HG02678 (cell line): ENCODE results near the gene PXT1.
"Not testable (repeated sequence)": the region's sequence is repeated elsewhere in the genome, so short reads cannot be mapped to it uniquely, and the experiment has no call there.

Experiments
- ATAC-seq: cut with Tn5 transposase; IDR thresholded peaks from one replicate; pipeline ENCODE4 v1.9.1; 2021; ENCODE audit warnings: mild to moderate bottlenecking, moderate library complexity; ENCODE audit not compliant: unreplicated experiment

PXT1 gene, protein sequence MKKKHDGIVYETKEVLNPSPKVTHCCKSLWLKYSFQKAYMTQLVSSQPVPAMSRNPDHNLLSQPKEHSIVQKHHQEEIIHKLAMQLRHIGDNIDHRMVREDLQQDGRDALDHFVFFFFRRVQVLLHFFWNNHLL

DNA sequence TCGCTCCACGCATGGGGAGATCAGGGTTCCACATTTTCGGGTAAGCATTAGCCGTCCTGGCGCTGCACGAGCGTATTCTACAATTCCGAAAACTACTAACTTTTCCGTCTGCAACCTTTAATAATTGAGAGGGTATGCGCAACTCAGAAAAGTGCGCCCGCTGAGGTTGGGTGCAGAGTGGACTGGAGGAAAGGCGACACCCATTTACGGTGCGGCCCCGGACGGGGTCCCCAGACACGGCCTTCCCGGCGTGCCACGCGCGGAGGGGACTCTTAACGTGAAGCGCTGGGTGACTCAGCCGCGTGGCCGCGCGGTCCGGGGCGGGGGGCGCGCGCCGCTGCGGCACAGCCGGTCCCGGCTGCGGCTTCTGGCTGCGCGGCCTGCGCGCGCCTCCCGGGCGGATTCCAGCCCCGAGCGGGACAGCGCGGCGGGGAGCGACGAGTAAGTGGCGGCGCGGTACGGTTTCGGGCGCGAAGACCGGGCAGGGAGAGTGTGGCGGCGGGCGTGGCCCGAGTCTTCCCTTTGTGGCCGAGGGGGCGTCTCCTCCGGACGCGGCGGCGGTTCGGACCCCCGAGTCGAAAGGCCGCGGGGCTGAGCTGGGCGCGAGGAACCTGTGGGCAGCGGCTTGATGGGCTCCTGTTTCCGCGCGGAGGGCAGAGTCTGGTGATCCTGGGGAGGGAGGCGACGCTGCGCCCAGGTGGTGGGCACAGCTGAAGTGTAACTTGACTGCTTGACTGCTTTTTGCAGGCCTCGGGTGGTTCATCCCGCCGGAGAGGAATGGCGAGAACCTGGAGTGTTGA is at the start of gene PXT1, which contains the start of gene KCTD20:
Gene PXT1 (minus strand): TSS at position 184 of the 800 bp plus-strand sequence. CDS start 16,772 bp downstream, outside the sequence.
Gene KCTD20 (plus strand): TSS at position 330 of the 800 bp plus-strand sequence. CDS start 27,098 bp downstream, outside the sequence.
- peak; percentile 86 for ATAC-seq

DNA sequence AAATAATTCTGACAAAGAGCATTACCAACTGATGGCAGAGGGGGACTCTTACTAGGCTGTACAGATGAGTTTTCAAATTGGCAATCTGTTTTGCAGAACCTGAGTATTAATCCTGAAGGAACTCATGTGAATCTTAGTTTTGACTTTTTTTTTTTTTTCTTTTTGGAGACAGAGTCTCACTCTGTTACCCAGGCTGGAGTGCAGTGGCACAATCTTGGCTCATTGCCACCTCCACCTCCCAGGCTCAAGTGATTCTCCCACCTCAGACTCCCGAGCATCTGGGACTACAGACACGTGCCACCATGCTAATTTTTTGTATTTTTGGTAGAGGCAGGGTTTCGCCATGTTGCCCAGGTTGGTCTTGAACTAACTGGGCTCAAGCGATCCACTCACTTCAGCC is 49.4 kb upstream of the PXT1 start:
- no peak for ATAC-seq

DNA sequence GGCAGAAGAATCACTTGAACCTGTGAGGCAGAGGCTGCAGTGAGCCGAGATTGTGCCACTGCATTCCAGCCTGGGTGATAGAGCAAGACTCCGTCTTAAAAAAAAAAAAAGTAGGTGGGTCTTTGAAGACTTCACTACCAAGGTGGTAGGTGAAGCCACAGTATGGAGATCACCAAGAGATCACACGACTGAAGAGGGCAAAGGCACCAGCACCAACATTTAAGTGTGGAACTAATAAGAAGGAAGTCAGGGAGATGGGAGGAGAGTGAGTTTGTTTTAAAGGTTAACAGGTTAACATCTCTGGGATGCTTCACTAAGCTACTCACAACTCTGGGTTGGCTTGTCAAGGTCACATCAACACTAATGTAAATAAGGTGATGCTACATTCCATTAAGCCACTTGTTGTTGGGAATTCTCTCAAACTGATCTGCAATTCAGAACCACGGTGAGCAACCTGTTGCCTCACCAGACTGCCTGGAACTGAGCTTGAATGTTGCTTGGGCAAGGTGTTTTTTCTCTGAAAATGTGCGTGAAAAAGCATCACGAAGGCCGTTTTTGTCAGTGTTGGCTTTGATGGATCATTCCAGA is 48.8 kb upstream of the PXT1 start:
- no peak for ATAC-seq

DNA sequence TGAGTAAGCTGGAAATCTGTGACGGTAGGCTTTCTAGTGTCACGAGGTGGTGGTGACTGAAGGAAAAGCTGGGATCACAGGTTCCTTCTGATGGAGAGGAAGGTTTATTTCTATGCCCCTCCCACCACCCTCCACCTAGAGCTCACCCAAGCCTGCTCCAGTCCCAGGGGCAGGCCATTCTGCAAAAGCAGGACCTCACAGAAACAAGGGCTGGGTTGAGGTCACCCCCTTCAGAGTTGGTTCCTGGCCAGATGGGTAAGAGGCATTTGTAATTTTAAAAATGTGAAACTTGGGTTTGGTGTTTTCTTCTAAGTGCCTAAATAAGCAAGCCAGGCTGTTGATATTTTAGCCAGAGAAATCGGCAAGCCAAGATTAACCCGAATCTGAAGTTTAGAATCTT is 46.8 kb upstream of the PXT1 start:
- no peak for ATAC-seq

DNA sequence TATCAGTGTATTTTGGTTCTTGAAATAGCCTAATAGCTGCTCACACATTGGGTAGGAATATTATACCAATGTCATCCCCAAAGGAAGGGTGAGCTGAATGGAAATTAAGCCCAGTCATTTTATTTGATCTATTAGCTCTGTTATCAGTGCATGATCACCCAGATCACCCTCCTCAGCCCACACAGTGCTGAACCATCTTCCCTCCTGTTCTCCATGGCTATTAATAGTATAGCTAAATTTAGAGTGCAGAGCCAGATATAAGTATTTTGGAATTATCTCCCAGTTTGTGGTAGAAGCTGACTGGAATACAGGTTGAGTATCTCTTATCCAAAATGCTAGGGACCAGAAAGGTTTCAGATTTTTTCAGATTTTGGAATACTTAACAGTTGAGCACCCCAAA is 45.6 kb upstream of the PXT1 start:
- no peak for ATAC-seq

DNA sequence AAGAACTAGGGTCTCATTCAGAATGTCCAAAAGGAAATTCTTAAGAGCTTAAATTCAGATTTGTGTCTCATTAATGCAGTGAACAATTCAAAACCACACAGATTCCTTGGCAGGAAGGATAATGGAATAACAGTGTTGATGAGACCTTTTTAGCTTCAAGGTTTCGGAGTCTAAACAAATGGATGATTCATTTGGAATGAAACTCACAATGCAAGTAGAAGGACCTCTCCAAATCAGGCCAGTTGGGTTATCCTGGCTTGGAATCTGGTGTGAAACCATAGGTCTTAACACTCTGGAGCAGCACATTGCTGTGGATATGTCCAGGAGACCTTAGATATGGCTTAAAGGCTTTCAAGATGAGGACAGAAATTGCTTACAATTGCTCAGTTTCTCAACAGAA is 45.0 kb upstream of the PXT1 start:
- no peak for ATAC-seq

DNA sequence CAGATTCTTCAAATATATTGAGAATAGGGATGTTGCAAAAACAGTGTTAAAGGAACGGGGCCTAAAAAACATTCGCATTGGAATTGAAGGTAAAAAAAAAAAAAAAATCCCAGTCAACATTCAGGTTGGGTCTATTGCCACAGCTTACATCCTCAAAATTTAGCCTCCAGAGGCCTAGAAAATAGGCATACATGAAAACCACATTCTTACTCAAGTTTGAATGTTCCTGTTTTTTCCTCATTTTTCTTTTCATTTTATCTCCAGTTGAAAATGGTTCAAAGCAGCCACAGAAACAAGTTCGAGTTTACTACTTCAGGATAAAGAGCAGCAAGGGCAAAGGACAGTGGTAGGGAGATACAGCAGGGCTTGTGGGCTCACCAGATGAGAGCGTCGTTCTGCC is 42.1 kb upstream of the PXT1 start:
- ATAC-seq: no peak

DNA sequence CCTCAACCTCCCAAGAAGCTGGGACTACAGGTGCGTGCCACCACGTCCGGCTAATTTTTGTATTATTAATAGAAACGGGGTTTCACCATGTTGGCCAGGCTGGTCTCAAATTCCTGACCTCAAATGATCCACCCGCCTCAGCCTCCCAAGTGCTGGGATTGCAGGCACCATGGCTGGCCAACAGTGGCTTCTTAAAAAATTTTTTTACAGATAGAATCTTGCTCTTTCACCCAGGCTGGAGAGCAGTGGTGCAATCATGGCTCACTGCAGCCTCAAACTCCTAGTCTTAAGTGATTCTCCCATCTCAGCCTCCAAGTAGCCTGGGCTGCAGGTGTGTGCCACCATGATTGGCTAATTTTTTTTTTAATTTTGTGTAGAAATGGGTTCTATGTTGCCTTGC is 40.7 kb upstream of the PXT1 start:
- not testable (repeated sequence) for ATAC-seq

DNA sequence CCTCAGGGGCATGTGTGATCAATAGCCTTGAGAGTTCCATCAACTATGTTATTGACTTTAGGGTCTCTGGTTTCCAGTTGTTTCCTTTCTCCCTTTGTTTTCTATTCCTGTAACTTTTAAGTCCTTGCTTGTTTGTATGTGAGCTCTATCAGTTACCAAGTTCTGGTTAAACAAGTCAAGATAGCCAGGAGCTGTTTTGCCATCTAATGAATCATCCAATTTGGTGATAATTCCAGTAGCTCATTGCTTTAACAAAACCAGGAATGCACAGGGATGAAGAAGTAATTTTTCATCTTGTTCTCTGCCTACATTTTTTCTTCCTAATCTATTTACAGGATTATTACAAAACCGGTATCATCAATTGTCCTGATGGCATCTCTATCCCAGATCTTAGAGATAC is 36.6 kb upstream of the PXT1 start:
- no peak for ATAC-seq

DNA sequence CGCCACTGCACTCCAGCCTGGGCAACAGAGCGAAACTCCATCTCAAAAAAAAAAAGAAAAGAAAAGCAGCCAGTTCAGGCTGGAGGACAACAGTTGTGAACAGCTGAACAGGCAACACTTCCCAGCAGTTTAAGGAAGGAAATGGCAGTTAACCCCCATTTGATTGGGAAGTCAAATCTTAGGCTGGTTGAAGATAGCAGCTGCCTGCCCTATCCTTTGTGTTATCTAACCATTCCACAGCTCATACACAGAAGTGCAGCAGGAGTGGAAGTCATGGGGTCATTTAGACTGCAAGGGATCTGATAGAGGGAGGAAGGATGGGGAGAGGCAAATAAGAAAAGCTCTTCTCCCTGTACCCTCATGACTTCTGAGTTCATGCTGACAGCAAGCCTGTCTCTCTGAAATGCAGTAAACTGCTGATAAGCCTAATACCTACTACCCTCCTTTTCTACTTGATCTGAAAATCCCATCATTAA is 35.4 kb upstream of the PXT1 start:
- no peak for ATAC-seq

DNA sequence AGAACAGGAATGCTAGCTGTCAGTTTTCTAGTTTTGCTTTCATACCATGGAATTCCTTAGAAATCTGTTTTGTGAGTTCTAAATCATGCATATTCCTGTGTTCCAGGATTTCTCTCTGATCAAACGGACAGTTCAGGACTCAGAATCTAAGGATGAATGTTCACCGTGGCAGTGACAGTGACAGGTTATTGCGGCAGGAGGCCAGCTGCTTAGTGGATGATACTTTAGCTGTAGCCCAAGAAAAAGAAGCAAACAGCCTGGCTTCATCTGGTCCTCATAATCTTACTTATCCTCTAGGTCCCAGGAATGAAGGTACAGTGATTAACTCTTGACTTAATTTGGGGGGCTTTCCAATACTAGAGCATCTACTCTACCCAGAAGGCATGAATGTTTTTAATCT is 27.3 kb upstream of the PXT1 start:
- no peak for ATAC-seq

DNA sequence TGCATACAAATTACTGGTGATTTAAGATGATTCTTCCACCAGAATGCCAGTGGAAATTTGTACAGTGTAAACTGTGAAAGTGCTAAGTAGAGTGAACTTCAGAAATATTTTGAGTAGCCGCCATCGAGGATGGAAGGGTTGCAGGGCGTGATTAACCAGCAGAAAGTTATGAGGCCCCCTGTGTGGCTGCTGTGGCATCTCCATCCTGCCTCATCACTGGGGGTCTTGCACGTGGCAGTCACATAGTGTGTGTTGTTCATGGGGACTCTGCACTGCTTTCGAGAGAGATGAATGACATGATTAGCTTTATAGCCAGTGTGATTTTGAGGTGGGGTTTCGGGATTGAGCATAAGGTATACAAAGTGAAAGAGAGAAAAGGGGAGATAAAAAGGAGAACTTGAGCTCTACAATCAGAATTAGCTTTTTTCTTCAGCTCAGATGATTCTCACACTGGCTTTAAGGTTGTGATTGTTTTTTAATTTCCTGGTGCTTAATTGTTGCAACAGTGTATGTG is 26.6 kb upstream of the PXT1 start:
- ATAC-seq: no peak

DNA sequence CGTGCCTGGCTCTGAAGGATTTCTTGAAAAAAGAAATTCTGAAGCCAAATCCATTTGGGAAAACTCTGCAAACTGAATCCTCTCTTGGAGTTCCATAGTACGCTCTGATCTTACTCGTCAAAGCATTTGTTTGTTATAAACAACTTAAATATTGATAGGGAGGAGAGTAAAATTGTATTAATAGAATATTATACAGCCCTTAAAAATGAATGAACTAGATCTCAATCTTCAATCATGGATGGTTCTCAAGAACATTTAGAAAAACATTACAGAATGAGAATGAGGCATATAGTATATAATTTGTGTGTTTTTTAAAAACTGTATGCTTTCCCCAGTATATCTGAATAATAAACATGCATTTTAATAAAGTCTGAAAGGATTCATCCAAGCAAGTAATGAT is 25.0 kb upstream of the PXT1 start:
- ATAC-seq: no peak

DNA sequence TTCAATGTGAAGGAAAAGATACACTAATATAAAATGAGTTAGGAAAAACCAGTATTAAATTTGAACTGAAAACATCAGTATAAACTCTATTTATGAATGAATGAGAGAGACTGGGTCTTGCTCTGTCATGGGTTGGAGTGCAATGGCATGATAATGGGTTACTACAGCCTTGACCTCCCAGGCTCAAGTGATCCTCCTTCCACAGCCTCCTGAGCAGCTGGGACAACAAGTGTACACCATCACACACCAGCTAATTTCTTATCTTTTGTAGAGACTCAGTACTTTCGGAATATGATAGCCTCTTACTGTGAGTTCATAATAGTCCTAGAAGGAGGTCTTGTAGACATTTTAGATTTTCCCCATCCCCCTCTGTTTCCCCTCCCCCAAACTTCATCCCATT is 21.6 kb upstream of the PXT1 start:
- ATAC-seq: no peak

DNA sequence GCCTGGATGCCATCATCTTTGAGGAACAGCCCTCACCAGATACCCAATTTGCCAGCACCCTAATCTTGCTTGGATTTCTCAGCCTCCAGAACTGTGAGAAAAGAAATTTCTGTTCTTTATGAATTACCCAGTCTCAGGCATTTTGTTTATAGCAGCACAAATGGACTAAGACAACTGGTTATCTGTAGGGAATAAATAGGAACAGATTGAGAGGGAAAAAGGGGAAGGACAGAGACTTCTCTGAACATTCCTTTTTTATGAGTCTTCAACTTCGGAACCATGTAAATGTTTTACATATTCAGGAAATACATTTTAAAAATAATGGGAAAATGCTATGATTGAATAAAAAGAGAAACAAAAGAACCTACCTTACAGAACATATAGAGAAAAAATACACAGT is 21.0 kb upstream of the PXT1 start:
- no peak for ATAC-seq

DNA sequence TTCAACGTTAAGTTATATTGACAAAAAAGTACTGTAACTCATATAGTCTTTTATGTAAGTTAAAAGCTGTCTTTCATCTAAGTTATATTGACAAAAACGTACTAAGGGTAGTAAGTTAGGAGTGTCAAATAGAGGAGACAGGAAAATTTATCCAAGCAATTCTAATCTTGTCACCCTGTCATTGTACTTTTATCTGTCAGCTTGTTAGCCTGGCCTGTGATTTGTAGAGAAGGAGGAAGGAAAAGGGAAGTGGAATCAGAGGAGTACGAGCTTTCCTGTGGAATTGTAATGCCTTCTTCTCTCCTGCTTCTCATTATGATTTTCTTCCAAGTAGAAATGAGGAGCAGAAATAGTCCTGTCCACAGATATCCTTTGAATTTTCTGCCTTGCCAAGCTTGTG is 19.0 kb upstream of the PXT1 start:
- ATAC-seq: no peak

DNA sequence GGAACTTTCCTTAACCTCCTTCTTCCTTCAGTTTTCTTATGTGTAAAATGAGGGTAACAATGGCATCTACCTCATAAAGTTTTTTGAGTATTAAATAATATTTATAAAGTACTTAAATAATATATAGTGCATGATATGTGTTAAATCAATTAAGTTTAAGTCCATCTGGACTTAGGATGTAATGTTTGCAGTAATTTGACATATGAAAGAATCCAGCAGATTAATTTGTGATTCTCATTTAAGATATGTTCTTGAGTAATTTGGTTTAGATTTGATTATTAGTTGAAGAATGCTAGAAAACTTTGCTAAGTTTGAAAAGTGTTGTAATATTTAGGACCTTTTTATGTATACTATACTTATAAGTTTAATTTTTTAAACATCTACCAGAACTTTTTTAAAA is 18.3 kb upstream of the PXT1 start:
- ATAC-seq: no peak

DNA sequence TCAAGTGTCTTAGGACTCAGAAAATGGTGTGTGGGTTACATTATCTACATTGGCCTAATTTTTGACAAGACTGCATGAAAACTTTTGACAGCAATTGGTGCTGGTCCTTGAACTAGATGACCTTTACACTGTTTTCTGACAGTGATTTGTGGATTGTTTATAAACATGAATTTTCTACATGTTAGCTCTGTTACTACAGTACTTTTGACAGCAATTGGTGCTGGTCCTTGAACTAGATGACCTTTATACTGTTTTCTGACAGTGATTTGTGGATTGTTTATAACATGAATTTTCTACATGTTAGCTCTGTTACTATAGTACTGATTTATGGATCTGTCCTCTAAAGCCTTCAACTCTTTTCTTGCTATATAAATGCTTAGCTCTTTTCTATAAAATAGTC is 16.8 kb upstream of the PXT1 start:
- ATAC-seq: no peak

DNA sequence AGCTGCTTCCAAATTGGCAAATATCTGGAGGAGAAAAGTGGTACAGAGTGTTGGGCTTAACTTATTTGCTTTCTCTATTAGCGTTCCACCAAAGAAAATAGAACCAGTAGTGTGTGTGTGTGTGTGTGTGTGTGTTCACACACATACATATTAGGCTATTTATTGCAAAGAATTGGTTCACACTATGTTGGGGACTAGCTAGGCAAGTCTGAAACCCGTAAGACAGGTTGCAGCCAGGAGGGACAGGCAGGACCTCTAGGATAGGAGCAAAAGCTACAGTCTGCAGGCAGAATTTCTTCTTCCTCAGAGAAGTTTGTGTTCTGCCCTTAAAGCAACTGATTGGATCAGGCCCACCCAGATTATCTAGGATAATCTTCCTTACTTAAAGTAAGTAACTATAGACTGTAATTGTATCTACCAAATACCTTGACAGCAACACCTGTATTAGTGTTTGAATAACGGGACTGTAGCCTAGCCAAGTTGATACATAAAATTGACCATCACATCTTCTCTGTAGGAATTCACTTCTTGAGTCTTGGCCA is 12.9 kb upstream of the PXT1 start:
- no peak for ATAC-seq

DNA sequence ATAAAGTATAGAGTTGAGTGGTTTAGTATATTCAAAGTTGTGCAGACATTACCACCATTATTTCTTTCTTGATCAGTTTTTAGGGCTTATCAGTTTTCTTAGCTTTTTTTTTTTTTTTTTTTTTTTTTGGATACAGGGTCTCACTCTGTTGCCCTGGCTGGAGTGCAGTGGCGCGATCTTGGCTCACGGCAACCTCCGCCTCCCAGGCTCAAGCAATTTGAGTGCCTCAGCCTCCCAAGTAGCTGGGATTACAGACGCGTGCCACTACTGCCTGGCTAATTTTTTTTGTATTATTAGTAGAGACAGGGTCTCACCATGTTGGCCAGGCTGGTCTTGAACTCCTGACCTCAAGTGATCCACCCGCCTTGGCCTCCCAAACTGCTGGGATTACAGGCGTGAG is 10.2 kb upstream of the PXT1 start:
- ATAC-seq: not testable (repeated sequence)

DNA sequence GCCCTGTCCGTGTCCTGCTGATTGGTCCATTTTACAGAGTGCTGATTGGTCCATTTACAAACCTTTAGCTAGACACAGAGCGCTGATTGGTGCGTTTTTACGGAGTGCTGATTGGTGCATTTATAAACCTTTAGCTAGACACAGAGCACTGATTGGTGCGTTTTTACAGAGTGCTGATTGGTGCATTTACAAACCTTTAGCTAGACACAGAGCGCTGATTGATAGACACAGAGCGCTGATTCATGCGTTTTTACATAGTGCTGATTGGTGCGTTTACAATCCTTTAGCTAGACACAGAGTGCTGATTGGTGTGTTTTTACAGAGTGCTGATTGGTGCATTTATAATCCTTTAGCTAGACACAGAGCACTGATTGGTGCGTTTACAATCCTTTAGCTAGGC is 6.5 kb upstream of the PXT1 start:
- ATAC-seq: not testable (repeated sequence)

DNA sequence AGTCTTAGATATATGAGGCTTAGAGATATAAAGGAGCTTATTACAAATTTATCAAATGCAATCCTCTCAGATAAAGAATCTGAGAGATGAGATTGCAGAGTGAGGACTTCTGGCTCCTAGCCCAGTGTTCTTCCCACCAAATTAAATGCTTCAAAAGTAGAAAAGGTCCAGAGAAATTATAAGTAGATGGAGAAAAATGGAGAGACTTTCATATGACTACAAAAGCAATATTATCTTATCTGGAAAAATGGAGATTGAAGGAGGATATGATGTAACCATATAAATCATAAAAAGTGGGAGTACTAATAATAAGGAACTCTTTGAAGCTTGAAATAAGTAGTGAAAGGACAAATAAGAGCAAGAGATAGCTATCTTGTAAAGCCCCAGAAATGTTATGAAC is 3.0 kb upstream of the PXT1 start:
- no peak for ATAC-seq
